Dermis blood vessel endothelial cell (primary cell): Measurements from ENCODE around the gene DESI2. TPM values are rescaled to one million over a fixed set of nuclear protein-coding genes. Genes with fewer than 3 reads are reported as not detected.

ENCODE experiments used
- DNase-seq: peaks from one replicate; pipeline ENCODE4 v3.0.0; 2010
- total RNA-seq: library from RNA; depleted of rRNA; stranded (reverse); fragments of >200 nt; gene quantifications from 2 replicates; pipeline ENCODE4 v1.2.3, GENCODE V29; 2014

Gene DESI2
- 57.5 and 63.7 TPM in 2 replicates for total RNA-seq

DNA sequence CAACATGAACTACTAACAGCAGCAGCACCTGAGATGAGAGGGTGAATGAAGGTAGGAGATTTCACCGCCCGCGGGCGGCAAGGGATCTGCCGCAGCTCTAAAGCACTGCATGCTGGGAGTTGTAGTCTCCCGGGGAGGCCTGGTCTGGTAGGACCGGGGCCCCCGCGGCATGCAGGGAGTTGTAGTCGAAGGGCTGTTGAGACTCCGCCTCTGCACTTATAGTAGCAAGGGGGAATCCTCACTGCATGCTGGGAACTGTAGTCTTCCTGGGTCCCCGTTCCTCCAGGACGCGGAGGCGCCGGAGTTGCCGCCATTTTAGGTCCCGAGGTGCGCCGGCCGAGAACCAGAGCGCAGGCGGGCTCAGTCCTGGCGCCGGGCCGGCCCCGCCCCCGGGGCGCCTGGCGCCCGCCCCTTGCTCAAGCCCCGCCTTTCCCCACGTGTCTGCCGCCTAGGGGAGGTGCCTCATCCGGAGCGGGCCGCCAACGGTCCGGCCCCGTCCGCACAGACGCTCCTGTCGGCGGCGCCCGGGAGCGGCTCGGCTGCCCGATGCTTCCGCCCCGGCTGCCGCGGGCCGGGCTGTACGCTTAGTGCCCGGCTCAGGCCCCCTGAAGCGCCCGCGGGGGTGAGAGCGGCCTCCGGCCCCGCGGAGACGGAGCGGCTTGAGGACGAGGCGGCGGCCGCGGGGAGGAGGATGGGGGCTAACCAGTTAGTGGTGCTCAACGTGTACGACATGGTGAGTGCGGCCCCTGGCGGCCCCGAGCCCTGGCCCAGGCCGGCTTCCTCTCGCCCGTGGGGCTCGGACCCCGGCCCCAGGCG is at the start of gene DESI2:
Gene DESI2, plus strand, starts transcription at position 504 of the 816 bp plus-strand sequence. Its CDS starts 188 bp downstream, at position 692.
- DNase-seq, result peak; percentile 100

DNA sequence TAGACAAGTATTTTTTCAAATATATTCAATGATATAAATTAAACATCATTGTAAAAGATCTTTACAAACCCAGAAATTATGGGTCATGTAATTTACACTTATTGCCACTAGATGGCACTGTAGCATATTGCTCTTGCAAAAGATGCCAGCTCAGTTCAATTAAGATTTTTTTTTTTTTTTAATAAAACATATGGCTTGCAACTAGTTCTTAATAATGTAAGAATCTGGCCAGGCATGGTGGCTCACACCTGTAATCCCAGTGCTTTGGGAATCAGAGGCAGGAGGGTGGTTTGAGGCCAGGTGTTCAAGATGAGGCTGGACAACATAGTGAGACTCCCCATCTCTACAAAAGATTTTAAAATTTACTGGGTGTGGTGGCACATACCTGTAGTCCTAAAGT is 49.4 kb upstream of the DESI2 start:
- peak; percentile 58 for DNase-seq

DNA sequence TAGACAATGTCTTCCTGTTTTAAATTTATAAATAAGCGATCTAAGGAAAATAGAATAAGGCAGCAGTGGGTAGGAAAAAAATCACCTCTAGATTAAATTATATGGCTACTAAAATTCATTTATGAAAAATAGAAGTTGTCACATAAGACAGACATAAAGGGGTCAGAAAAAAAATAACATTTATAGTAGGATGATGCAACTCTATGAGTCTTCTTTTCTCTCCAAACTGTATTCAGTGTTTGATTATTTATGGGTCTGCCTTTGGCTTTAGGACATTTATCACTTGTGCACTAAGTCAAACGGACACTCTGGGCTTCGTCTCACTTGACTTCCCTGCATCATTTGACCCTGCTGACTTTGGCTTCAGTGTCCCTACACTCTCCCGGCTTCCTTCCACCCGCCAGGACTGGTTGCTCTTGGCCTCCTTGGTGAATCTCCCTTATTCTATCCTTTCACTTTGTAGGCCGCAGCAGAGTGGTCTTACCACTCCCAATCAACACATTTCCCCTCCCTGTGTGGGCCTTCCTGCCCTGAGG is 47.0 kb upstream of the DESI2 start:
- DNase-seq, result no peak

DNA sequence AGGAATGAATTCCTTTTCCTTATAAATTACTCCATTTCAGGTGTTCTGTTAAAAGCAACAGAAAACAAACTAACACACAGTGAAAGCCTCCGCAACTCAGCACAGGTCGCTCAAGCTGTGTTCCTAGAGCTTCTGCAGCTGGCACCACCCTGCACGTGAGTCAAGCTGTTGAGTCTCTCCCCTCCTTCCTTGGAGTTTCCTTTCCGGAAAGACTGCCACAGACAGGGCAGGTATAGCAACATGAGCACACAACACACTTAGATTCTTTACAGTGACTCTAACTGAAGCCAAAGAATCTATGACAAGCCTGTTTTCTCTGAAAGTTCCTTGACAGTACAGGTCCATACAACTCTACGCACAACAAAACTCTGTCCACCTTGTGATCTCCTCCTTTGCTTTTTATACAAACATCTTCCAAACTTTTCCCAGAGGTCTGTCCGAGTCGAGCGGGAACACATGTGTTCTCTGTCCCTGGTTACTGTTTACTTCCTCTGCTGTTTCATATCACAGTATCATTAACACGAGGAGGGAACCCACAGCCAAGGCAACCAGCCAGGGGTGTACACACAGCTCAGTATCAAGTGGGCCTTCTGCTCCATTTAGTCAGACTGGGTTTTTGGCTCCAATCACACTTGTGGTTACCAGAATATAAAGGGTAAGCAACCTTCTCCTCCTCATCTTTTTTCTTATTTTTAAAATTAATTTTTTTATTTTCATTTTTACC is 38.7 kb upstream of the DESI2 start:
- no peak for DNase-seq

GRCh38 chr1:244614879-244615278 is 38.0 kb upstream of the DESI2 start:
- no peak for DNase-seq

- no peak for DNase-seq
Observed at GRCh38 chr1:244615301-244615700, 37.6 kb upstream of the DESI2 start.

GRCh38 chr1:244626709-244627108 is 26.2 kb upstream of the DESI2 start:
- DNase-seq, result no peak

GRCh38 chr1:244628789-244629188 is 24.1 kb upstream of the DESI2 start:
- no peak for DNase-seq

DNA sequence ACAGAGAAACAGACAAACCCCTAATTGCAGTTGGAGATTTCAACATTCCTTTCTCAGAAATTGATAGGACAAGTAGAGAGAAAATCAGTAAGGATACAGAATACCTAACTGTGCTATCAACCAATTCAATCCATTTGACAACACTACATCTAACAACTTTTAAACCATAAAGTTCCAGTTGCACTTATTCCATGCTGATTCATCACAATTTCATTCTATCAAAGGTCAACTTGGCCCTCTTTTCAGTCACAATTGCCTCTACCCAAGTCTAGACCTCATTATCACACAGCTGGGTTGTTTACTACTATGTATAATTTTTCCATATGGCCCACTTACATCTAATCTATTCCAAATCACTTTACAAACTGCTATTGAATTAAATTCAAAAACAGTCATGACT is 19.8 kb upstream of the DESI2 start:
- DNase-seq, result no peak

GRCh38 chr1:244634546-244634945 is 18.4 kb upstream of the DESI2 start:
- no peak for DNase-seq

- DNase-seq, result no peak
Observed at GRCh38 chr1:244636488-244637259, 16.3 kb upstream of the DESI2 start.

DNA sequence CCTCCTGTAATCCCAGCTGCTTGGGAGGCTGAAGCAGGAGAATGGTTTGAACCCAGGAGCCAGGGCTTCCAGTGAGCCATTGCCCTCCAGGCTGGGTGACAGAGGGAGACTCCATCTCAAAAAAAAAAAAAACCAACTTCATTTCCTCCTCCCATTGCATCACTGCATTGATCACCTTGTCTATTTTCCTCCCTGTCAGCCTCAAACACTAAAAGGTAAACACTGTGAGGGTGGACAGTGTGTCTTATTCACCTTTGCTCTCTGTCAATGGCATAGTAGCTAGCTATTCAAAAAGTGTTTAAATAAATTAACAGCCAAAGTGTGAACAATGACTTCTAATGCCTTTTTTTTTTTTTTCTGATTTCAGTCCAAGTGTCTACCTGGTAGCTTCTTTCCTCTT is 13.4 kb upstream of the DESI2 start:
- DNase-seq, result no peak

GRCh38 chr1:244640917-244641316 is 12.0 kb upstream of the DESI2 start:
- no peak for DNase-seq

GRCh38 chr1:244642526-244642925 is 10.4 kb upstream of the DESI2 start:
- no peak for DNase-seq

- DNase-seq, result no peak
Observed at GRCh38 chr1:244642988-244643387, 9.9 kb upstream of the DESI2 start.

GRCh38 chr1:244645414-244645813 is 7.5 kb upstream of the DESI2 start:
- DNase-seq, result no peak

- DNase-seq, result no peak
Observed at GRCh38 chr1:244645890-244646289, 7.0 kb upstream of the DESI2 start.

GRCh38 chr1:244647819-244648218 is 5.1 kb upstream of the DESI2 start:
- no peak for DNase-seq

- DNase-seq, result no peak
Observed at GRCh38 chr1:244651956-244652622, 837 bp upstream of the DESI2 start.

DNA sequence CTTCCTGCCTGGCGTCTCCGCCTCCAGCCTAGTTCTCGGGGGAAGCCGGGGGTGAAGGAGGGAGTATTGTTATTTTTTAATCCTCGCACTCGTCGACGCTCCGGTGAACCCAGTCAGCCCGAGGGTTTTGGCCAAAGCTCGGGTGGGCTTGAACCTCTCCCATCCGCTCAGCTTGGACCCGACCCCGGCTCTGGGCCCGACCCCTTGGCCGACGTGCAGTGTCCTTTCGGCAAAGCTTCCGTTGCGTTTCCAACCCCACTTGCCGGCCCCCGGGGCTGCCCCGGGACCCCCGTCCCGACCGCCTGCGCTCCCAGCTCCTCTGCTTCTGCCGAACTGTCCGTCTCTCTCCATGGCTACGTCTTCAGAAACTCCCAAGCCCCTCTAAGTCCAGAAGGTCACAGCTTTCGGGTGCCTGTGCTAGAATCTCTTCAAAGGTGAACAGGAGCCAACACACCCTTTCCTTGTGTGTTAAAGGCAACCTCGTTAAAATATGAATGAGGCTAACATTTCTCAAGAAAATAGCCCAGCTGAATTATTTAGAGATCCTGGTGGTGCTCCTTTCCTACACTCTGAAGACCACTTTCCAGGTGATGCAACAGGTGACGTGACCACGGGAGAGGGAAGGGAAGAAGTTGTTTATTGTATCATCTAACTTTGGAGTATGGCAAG is 647 bp downstream of the DESI2 start:
- peak; percentile 35 for DNase-seq

- DNase-seq, result peak; percentile 15
Observed at GRCh38 chr1:244654108-244655038, 1.4 kb downstream of the DESI2 start.
